ENCODE measurements around the gene TCFL5. TPM values are rescaled to one million over a fixed set of nuclear protein-coding genes. Genes with fewer than 3 reads are reported as not detected.

The TCFL5 gene
- total and polyA plus RNA-seq, 10 of the 15 experiments (the other 5 are each of a cell fraction or from before 2014, with no cell fraction given), result 0.48 to 8.1 (median 3.8) TPM

- TF ChIP-seq SMC3 (IDR thresholded peaks at IDR 0.05; ENCODE audit: borderline replicate concordance, low read length) (no peak), ETV6 (conservative IDR thresholded peaks at IDR 0.05 in 1 of 2, IDR thresholded peaks at IDR 0.05 in 1 of 2; ENCODE audit: borderline replicate concordance in 1 of 2, low read depth in 1 of 2) (no peak), BCL11A (IDR thresholded peaks at IDR 0.05; ENCODE audit: low read depth, low read length) (no peak), RCOR1 (conservative IDR thresholded peaks at IDR 0.05; ENCODE audit: low read depth, low read length) (no peak), PKNOX1 (IDR thresholded peaks at IDR 0.05) (no peak), HDGF (IDR thresholded peaks at IDR 0.05) (no peak)
Measured at GRCh38 chr20:62887860-62888239, 26.2 kb upstream of the TCFL5 start (continued).

GRCh38 chr20:62887152-62887859 is 25.7 kb upstream of the TCFL5 start:
- H3K4me3 ChIP-seq, result no peak overlapping the region
- ATAC-seq (no peak), FAIRE-seq (no peak), DNase-seq (ENCODE audit: low read depth, low spot score) (no peak)
- no peak overlapping the region for H2AFZ ChIP-seq (ENCODE audit: control insufficient read depth, low read depth, low read length)
- CTCF ChIA-PET, result interaction anchor here (1.4 kb wide), 1 partner anchor 20 kb away, joined by 3 read pairs; no protein-coding TSS in a partner anchor
- H3K4me2 ChIP-seq (ENCODE audit: control insufficient read depth, insufficient read depth), result no peak overlapping the region
- H3K9ac ChIP-seq (ENCODE audit: control insufficient read depth, insufficient read depth, low read length), result no peak overlapping the region
- H3K9me3 ChIP-seq (replicated peaks; ENCODE audit: control insufficient read depth, insufficient read depth, low read length), result no peaks in the 10 kb centered on the region
- intact Hi-C loops (cut with micrococcal nuclease; ENCODE audit: unreplicated experiment), result no loop called here
- BruUV-seq (replicated peaks), result no TSS peak
- H3K27me3 ChIP-seq (replicated peaks in 1 of 2; ENCODE audit: control insufficient read depth in 2 of 2, insufficient read depth in 2 of 2, low read length in 1 of 2), result no peaks in the 10 kb centered on the region
- POLR2A ChIA-PET, result interaction anchor here (0.6 to 0.8 kb wide), 2 partner anchors 10 to 1155 kb away, joined by 3 to 4 read pairs; no protein-coding TSS in a partner anchor
- no peaks in the 10 kb centered on the region; the same call in 1 of the 2 replicates for H4K20me1 ChIP-seq (ENCODE audit: control insufficient read depth, insufficient read depth)
- H3K4me1 ChIP-seq (ENCODE audit: control insufficient read depth, insufficient read depth, low read length), result no peaks in the 10 kb centered on the region
- no peak overlapping the region for H3K27ac ChIP-seq (ENCODE audit: control insufficient read depth, insufficient read depth)
- 88% methylated on average over 13 of the region's 13 CpGs for WGBS (ENCODE audit: insufficient coverage, insufficient replicate concordance, low lambda C conversion rate, missing lambda C conversion rate)
- peaks cover 24 to 26% of the 10 kb centered on the region in 2 experiments for H3K36me3 ChIP-seq (ENCODE audit: control insufficient read depth in 2 of 2, insufficient read depth in 2 of 2, low read length in 1 of 2)
- in situ Hi-C loops (cut with MboI), result no loop called here
- RAD21 ChIA-PET (ENCODE audit: unreplicated experiment), result interaction anchor here (1.4 kb wide), 1 partner anchor 14 kb away, joined by 3 read pairs; no protein-coding TSS in a partner anchor
- SMC1A ChIA-PET (ENCODE audit: uncharacterized antibody, unreplicated experiment), result no interaction called here
- H3K79me2 ChIP-seq (ENCODE audit: control insufficient read depth, insufficient read depth, low read length), result no peaks in the 10 kb centered on the region
- TF ChIP-seq TCF3 (IDR thresholded peaks at IDR 0.05; ENCODE audit: borderline replicate concordance, insufficient read depth, low read depth, low read length) (no peak), ZNF687 (IDR thresholded peaks at IDR 0.05) (no peak), ZNF274 (IDR thresholded peaks at IDR 0.05; ENCODE audit: insufficient read depth, insufficient read length) (no peak), SREBF2 (IDR thresholded peaks at IDR 0.05; ENCODE audit: low read length) (no peak), CUX1 (IDR thresholded peaks at IDR 0.05; ENCODE audit: insufficient replicate concordance, low read depth, low read length) (no peak), RUNX3 (IDR thresholded peaks at IDR 0.05; ENCODE audit: low read length) (no peak)
